ENCODE measurements around the gene HIBADH.

Gene HIBADH

GRCh38 chr7:27482219-27482618 is 180.5 kb downstream of the HIBADH start:
- no peak for DNase-seq

DNA sequence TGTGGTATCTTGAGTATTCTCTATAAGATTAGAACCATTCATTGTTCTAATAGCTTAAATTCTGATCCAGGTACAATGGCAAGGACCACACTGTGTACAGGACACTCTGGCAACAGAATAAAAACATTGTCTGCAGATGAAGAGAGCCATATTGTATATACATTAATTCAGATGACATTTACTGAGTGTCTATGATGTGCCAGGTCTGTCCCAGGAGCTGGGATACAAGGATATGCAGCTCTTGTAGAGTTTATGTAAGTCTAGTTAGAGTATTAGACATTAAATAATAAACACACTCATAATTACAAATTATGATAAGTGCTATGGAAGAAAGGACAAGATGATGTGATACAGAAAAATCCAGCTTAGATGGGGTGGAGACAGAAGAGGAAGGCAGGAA is 184.1 kb downstream of the HIBADH start:
- DNase-seq = no peak

- DNase-seq = no peak
Measured at GRCh38 chr7:27478084-27478483, 184.6 kb downstream of the HIBADH start.

DNA sequence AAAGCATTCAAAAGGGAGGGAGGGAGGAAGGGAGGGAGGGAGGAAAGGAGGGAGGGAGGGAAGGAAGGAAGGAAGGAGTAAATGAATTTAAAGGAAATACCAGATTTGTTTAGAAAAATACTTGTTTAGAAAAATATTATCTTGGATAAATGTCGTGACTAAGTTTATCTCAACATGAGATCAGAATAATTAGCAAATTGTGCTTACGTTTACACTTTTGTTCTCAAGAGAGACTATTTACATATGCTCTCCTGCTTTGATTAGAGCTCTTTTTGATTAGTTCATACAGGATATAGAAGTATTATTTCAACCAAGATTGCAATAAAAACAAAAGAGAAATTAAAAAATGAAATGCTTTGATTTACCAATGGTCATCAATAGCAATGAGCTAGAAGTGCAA is 186.2 kb downstream of the HIBADH start:
- no peak for DNase-seq
